HUES48 (cell line): Measurements from ENCODE around the gene ZYG11B.
"Not testable (repeated sequence)": the region's sequence is repeated elsewhere in the genome, so short reads cannot be mapped to it uniquely, and the experiment has no call there.

Experiments used
- H3K27ac ChIP-seq: one replicate; pipeline ENCODE4 v1.7.0; 2013; ENCODE audit warnings: low read depth, low read length, inconsistent platforms
- H3K27me3 ChIP-seq: 2 replicates; pipeline ENCODE4 v1.6.1; 2013; ENCODE audit warnings: mild to moderate bottlenecking, low read length; ENCODE audit not compliant: control insufficient read depth, insufficient read depth
- H3K36me3 ChIP-seq: 2 replicates; pipeline ENCODE4 v1.6.1; 2013; ENCODE audit warnings: low read length; ENCODE audit not compliant: control insufficient read depth, insufficient read depth
- H3K4me1 ChIP-seq: 2 replicates; pipeline ENCODE4 v1.6.1; 2013; ENCODE audit warnings: mild to moderate bottlenecking, low read length; ENCODE audit not compliant: control insufficient read depth, insufficient read depth
- H3K4me3 ChIP-seq: 2 replicates; pipeline ENCODE4 v1.5.1; 2013; ENCODE audit warnings: mild to moderate bottlenecking, low read depth, low read length
- H3K9ac ChIP-seq: 2 replicates; pipeline ENCODE4 v1.6.1; 2013; ENCODE audit warnings: mild to moderate bottlenecking, low read depth, low read length, moderate library complexity
- H3K9me3 ChIP-seq: 2 replicates; pipeline ENCODE4 v1.6.1; 2013; ENCODE audit warnings: low read length; ENCODE audit not compliant: control insufficient read depth, insufficient read depth

The ZYG11B gene

GRCh38 chr1:52756020-52756419 is 29.8 kb downstream of the ZYG11B start:
- no peak overlapping the region for H3K4me3 ChIP-seq
- no peaks in the 10 kb centered on the region for H3K27me3 ChIP-seq
- no peak overlapping the region for H3K9ac ChIP-seq
- no peak overlapping the region for H3K27ac ChIP-seq
- H3K9me3 ChIP-seq = no peaks in the 10 kb centered on the region
- H3K36me3 ChIP-seq = peaks cover 14% of the 10 kb centered on the region
- H3K4me1 ChIP-seq = peaks cover 4% of the 10 kb centered on the region; the same call in 1 of the 2 replicates

- Histone ChIP-seq H3K4me3 (no peak overlapping the region), H3K36me3 (peaks cover 17% of the 10 kb centered on the region), H3K9ac (no peak overlapping the region), H3K4me1 (peaks cover 4% of the 10 kb centered on the region; the same call in 1 of the 2 replicates), H3K27me3 (no peaks in the 10 kb centered on the region), H3K9me3 (no peaks in the 10 kb centered on the region), H3K27ac (no peak overlapping the region)
These were observed 33.7 kb downstream of the ZYG11B start for GRCh38 chr1:52759908-52760307.

- H3K4me3 ChIP-seq = no peak overlapping the region
- no peak overlapping the region for H3K27ac ChIP-seq
- no peaks in the 10 kb centered on the region for H3K27me3 ChIP-seq
- H3K36me3 ChIP-seq = peaks cover 10% of the 10 kb centered on the region; the same call in 1 of the 2 replicates
- H3K9me3 ChIP-seq = no peaks in the 10 kb centered on the region
- H3K9ac ChIP-seq = no peak overlapping the region
- no peaks in the 10 kb centered on the region for H3K4me1 ChIP-seq
These were observed 41.5 kb downstream of the ZYG11B start for GRCh38 chr1:52767596-52768280.

- Histone ChIP-seq H3K4me1 (no peaks in the 10 kb centered on the region), H3K27ac (no peak overlapping the region), H3K9ac (no peak overlapping the region), H3K4me3 (no peak overlapping the region), H3K9me3 (no peaks in the 10 kb centered on the region), H3K36me3 (peaks cover 10% of the 10 kb centered on the region; the same call in 1 of the 2 replicates), H3K27me3 (no peaks in the 10 kb centered on the region)
These were observed 43.2 kb downstream of the ZYG11B start for GRCh38 chr1:52769346-52770033.

- H3K27ac ChIP-seq = no peak overlapping the region
- peaks cover 10% of the 10 kb centered on the region; the same call in 1 of the 2 replicates for H3K36me3 ChIP-seq
- no peaks in the 10 kb centered on the region for H3K4me1 ChIP-seq
- no peaks in the 10 kb centered on the region for H3K9me3 ChIP-seq
- H3K4me3 ChIP-seq = no peak overlapping the region
- no peaks in the 10 kb centered on the region for H3K27me3 ChIP-seq
- no peak overlapping the region for H3K9ac ChIP-seq
These were observed 45.1 kb downstream of the ZYG11B start for GRCh38 chr1:52771384-52771783.

- Histone ChIP-seq H3K36me3 (peaks cover 16% of the 10 kb centered on the region), H3K9ac (no peak overlapping the region), H3K4me1 (no peaks in the 10 kb centered on the region), H3K27ac (no peak overlapping the region), H3K4me3 (no peak overlapping the region), H3K27me3 (no peaks in the 10 kb centered on the region), H3K9me3 (no peaks in the 10 kb centered on the region)
These were observed 59.9 kb downstream of the ZYG11B start for GRCh38 chr1:52786148-52786547.

- H3K36me3 ChIP-seq, H3K27me3 ChIP-seq, H3K27ac ChIP-seq, H3K9me3 ChIP-seq, H3K4me3 ChIP-seq, H3K9ac ChIP-seq, H3K4me1 ChIP-seq: not testable (repeated sequence)
These were observed 64.2 kb downstream of the ZYG11B start for GRCh38 chr1:52790429-52790828.

- Histone ChIP-seq H3K27ac (no peak overlapping the region), H3K9ac (no peak overlapping the region), H3K4me3 (no peak overlapping the region), H3K4me1 (no peaks in the 10 kb centered on the region), H3K27me3 (no peaks in the 10 kb centered on the region), H3K36me3 (peaks cover 13% of the 10 kb centered on the region), H3K9me3 (no peaks in the 10 kb centered on the region)
These were observed 65.8 kb downstream of the ZYG11B start for GRCh38 chr1:52792036-52792435.

GRCh38 chr1:52793717-52794116 is 67.5 kb downstream of the ZYG11B start:
- not testable (repeated sequence) for H3K4me1 ChIP-seq, H3K9me3 ChIP-seq, H3K27me3 ChIP-seq, H3K4me3 ChIP-seq, H3K9ac ChIP-seq, H3K27ac ChIP-seq
- peaks cover 18% of the 10 kb centered on the region for H3K36me3 ChIP-seq

- H3K4me1 ChIP-seq = no peaks in the 10 kb centered on the region
- H3K27ac ChIP-seq = no peak overlapping the region
- peaks cover 18% of the 10 kb centered on the region for H3K36me3 ChIP-seq
- H3K9ac ChIP-seq = no peak overlapping the region
- H3K9me3 ChIP-seq = no peaks in the 10 kb centered on the region
- no peak overlapping the region for H3K4me3 ChIP-seq
- H3K27me3 ChIP-seq = no peaks in the 10 kb centered on the region
These were observed 69.2 kb downstream of the ZYG11B start for GRCh38 chr1:52795464-52795863.

- Histone ChIP-seq H3K4me1 (no peaks in the 10 kb centered on the region), H3K27me3 (no peaks in the 10 kb centered on the region), H3K4me3 (no peak overlapping the region)
These were observed 72.1 kb downstream of the ZYG11B start for GRCh38 chr1:52798331-52798730.

More at GRCh38 chr1:52798331-52798730, 72.1 kb downstream of the ZYG11B start:
- Histone ChIP-seq H3K9me3 (no peaks in the 10 kb centered on the region), H3K36me3 (peaks cover 28% of the 10 kb centered on the region), H3K27ac (no peak overlapping the region), H3K9ac (no peak overlapping the region)
